ENCODE data around the gene CRYGS.
A peak's percentile ranks its signal among the peaks of the same experiment; 100 is the strongest.

GRCh38 chr3:186540835-186541226 is 3.3 kb downstream of the CRYGS start:
- TF ChIP-seq POLR2AphosphoS5 (IDR thresholded peaks at IDR 0.05) (no peak), CTCF (IDR thresholded peaks at IDR 0.05 in 8 of 11, conservative IDR thresholded peaks at IDR 0.05 in 3 of 11) (peak in 4 of 11 experiments; percentile 10 to 28 (median 18)), POLR2A (IDR thresholded peaks at IDR 0.05) (no peak)

Data from spleen (tissue), 7 donors.